ENCODE measurements around the gene MYO9A.
"Not testable (repeated sequence)": the region's sequence is repeated elsewhere in the genome, so short reads cannot be mapped to it uniquely, and the experiment has no call there.

Gene MYO9A

DNA sequence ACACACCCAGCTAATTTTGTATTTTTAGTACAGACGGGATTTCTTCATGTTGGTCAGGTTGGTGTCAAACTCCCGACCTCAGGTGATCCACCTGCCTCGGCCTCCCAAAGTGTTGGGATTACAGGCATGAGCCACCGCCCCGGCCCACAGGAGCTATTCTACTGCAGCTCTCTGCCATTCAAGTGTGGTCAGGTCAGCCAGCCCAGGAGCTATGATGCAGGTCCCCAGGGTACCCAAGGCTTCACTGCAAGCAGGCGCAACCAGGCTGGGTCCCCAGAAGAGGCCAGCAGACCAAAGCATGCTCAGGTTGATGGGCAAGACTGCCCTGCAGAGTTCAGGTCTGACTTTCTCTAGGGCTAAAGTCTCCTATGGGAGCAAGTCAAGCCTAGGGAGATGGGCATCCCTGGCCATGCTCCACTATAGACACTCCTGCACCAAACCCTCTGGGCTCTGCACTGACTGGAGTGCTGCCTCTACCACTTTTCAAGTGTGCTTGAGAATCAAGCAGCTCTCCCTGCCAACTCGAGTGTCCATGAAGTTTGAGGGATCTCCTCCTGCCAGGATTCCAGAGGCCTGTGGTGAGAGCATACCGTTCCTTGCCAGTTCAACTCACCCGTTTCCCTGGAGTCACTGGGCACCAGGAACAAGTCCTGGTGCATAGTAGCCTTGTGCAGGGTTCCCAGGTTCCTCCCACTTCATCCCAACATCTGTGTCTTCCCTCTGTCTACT, 30.9 kb downstream of the MYO9A start:
- no peak for DNase-seq

DNA sequence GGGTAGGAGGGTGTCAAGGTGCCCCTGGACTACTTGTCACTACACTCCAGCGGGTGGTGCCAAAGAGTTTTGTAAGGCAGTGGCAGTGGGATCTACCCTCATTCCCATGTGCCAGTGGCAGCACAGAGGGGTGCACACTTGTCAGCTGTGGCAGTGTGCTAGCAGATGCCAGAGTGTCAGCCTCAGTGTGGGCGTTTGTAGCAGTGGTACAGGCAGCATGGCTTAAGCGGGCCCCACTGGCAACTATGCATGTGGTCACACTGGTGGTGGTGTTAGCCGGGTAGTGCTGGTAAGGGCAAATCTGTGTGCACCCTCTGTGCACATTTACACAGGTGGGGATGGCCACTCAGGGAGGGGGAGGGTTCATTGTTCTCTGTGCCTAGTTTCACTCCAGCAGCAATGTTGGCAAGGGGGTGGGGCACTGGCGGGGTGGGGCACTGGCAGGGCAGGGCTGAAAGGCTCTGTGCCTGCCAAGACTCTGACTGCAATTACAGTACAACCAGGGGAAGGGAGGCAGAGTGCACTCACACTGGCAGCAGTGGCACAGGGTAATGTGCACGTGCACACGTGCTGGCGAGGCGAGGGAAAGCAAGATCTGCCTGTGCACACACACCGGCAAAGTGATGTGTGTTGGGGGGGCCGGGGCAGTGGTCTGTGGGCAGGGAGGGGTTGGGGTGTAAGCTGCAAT, 31.8 kb downstream of the MYO9A start:
- no peak for DNase-seq

DNA sequence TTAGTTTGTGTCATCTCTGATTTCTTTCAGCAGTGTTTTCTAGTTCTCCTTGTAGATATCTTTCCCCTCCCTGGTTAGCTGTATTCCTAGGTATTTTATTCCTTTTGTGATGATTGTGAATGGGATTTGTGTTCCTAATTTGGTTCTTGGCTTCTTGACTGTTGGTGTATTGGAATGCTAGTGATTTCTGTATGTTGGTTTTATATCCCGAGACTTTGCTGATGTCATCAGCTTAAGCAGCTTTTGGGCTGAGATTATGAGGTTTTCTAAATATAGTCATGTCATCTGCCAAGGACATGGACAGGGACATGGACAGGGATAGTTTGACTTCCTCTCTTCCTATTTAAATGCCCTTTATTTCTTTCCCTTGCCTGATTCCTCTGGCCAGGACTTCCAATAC, 35.8 kb downstream of the MYO9A start:
- DNase-seq = no peak

DNA sequence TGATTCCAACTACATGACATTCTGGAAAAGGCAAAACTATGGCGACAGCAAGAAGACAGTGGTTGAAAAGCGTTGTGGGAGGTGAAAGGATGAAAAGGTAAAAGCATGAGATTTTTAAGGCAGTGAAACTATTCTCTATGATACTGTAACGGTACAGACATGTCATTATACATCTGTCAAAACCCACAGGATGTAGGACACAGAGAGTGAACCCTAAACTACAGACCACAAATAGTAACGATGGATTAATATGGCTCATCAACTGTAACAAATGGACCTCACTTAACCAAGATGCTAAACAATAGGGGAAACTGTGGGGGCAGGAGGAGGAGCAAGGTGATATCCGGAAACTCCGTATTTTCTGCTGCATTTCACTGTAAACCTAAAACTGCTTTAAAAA, 39.1 kb downstream of the MYO9A start:
- no peak for DNase-seq

DNA sequence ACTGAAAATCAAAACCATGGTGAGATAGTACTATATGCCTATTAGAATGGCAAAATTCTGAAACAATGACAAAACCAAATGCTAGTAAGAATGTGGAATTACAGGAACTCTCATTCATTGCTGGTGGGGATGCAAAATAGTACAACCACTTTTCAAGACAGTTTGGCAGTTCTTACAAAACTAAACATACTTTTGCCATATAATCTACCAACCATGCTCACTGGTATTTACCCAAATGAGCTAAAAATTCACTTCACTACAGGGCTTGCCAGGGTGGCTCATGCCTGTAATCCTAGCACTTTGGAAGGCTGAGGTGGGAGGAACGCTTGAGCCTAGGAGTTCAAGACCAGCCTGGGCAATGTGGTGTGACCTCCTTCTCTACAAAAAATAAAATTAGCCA, 40.0 kb downstream of the MYO9A start:
- DNase-seq = no peak

DNA sequence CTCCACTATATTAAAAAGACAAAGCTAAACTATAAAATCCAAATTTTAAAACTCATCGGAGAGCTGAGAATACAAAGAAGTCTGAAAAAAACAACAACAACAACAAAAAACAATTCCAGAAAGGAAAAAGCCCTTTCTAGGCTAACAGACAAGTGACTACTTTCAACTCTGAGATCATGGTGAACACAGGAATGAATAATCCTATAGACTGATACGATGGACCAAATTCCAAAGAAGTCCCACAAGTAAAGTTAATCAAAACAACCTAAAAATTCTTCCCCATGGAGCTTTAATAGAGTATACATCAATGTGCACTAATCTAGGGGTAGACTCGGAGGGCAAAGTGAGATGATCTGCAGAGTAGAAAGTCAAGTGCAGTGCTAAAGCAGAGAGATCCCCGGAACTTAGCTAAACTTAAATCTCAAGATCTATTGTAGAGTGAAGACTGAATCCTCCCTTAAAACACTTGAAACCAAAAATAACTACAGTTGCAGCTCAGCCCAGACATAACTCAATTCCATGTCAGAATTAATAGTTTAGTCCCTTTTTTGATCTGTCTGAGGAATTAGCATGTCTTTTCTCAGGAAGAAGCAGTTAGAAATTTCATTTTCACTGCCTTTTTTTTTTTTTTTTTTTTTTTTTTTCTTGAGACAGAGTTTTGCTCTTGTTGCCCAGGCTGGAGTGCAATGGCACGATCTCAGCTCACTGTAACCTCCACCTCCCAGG, 43.5 kb downstream of the MYO9A start:
- DNase-seq = no peak

DNA sequence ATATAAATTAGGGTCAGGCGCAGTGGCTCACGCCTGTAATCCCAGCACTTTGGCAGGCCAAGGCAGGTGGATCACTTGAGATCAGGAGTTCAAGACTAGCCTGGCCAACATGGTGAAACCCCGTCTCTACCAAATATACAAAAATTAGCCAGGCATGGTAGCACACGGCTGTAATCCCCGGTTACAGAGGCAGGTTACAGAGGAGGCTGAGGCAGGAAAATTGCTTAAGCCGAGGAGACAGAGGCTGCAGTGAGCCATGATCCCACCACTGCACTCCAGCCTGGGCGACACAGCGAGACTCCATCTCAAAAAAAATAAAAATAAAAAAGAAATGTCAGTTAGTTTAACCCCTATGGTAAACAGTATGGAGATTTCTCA, 46.5 kb downstream of the MYO9A start:
- DNase-seq = not testable (repeated sequence)

DNA sequence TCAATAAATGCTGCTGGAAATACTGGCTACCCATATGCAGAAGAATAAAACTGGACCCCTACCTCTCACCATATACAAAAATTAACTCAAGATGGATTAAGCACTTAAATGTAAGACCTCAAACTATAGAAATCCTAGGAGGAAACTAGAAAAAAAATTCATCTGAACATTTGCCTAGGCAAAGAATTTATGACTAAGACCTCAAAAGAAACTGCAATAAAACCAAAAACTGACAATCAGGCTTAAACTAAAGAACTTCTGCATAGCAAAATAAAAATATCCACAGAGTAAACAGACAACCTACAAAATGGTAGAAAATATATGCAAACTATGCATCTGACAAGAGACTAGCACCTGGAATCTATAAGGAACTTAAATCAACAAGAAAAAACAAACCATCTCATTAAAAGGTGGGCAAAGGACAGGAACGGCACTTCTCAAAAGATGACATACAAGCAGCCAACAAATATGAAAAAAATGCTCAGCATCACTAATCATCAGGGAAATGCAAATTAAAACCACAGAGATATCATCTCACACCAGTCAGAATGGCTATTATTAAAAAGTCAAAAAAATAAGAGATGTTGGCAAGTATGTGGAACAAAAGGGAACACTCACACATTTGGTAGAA, 47.0 kb downstream of the MYO9A start:
- DNase-seq = no peak

DNA sequence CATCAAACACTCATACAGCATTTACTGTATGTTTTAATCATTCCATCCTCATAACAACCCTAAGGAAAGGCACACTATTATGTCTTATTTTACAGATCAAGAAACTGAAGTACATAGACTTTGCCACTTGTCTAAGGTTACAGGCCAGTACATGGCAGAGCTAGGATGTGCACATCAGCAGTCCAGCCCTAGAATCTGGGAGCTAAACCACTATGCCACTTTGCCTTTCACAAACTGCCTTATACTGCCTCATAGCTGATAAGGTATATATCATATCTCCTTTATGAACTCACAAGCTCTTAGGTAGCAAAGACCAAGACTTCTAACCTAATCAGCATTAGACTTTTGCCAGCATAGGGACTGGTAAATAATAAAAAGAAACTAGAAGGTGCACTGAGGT, 49.1 kb downstream of the MYO9A start:
- DNase-seq = no peak

DNA sequence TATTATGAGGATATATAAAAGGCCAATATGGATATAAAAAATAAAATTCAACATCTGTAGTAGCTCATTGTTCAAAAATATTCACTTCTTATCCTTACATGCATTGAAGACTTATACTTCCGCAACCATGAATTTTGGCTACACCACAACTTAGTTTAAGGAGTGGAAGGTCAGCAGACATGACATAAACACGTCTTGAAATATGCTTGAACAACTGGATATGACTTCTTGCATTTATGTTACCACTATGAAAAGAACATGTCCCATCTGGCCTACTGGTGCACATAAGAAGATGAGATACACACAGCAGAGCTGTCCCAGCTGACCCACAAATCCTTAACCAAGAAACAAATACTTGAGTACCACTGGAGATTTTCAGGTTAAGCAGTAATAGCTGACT, 52.1 kb downstream of the MYO9A start:
- no peak for DNase-seq

DNA sequence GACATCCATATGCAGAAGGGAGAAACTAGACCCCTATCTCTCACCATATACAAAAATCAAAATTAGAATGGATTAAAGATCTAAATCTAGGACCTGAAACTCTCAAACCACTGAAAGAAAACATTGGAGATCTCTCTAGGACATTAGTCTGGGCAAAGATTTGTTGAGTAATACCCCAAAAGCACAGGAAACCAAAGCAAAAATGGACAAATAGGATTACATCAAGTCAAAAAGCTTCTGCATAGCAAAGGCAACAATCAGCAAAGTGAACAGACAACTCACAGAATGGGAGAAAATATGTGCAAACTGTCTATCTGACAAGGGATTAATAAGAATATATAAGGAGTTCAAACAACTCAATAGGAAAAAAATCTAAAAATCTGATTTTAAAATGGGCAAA, 54.8 kb downstream of the MYO9A start:
- no peak for DNase-seq

DNA sequence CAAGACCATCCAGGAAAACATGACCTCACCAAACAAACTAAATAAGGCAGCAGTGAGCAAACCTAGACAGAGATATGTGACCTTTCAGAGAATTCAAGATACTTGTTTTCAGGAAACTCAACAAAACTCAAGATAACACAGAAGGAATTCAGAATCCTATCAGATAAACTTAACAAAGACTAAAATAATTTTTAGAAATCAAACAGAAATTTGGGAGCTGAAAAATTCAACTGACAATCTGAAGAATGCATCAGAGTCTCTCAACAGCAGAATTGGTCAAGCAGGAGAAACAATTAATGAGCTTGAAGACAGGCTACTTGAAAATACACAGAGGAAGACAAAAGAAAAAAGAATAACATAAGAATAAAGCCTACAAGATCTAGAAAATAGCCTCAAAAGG, 55.6 kb downstream of the MYO9A start:
- DNase-seq = no peak

DNA sequence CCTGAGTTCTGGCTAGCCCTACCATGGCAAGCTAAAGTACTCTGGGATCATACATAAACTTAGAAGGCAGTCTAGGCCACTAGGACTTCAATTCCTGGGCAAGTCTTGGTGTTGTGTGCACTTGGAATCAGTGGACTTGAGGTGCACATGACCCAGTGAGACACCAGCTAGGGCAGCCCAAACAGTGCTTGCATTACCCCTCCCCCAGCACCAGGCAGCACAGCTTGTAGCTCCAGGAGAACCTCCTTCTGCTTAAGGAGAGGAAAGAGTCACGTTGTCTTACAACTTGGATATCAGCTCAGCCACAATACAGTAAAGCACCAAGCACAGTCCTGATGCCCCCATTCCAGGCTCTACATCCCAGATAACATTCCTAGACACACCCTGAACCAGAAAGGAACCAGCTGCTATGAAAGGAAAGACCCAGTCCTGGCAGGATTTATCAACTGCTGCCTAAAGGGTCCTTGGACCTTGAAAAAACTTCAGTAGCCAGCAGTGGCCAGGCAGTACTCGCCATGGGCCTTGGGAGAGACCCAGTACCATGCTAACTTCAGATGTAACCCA, 57.2 kb downstream of the MYO9A start:
- DNase-seq = no peak

DNA sequence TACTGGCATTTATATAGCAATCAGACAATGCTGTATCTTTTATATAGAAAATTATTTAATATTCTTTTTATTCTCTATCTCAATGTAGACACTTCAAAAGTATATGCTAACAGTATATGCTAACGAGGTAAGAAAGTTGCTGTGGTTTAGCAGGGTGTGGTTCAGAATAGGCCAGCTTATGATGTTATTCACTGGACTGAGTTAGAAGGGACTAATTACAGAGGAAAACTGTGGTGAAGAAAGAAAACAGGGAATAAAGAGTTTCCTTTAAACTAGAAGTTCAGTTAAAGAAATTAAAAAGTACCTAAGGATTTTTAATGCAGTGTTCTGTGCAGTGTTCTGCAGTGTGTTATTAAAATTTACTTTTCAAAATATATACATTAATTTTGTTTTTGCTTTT, 59.4 kb downstream of the MYO9A start:
- DNase-seq = no peak

DNA sequence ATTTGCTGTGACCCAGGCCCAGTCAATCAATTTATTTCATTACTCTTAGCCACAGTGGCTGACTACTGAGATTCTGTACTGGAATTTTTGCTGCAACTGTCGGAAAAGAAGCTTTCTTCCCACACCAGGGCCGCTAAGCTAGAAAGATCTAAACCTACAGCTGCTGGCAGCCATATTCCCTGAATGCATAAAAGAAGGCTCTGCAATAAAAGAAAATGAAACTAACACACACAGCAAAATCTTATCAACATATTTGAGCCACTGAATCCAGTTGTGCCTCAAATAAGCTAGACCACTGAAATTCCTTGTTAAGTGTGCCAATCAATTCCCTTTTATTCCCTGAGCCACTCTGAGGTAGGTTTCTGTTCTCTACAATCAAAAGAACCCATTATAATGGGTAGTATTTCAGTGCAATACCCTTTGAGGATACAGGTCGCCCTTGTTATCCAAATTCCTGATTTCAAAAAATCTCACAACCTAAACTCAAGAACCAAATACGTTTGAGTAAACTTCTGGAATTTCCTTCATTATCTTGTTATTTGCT, 60.3 kb downstream of the MYO9A start:
- DNase-seq = no peak

DNA sequence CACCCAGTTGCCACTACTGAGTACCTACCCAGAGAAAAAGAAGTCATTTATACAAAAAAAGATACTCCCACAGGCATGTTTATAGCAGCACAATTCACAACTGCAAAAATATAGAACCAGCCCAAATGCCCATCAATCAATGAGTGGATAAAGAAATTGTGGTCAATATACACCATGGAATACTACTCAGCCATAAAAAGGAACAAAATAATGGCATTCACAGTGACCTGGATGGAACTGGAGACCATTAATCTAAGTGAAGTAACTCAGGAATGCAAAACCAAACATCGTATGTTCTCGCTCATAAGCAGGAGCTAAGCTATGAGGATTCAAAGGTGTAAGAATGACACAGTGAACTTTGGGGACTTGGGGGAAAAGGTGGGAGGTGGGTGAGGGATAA, 61.7 kb downstream of the MYO9A start:
- DNase-seq = not testable (repeated sequence)

DNA sequence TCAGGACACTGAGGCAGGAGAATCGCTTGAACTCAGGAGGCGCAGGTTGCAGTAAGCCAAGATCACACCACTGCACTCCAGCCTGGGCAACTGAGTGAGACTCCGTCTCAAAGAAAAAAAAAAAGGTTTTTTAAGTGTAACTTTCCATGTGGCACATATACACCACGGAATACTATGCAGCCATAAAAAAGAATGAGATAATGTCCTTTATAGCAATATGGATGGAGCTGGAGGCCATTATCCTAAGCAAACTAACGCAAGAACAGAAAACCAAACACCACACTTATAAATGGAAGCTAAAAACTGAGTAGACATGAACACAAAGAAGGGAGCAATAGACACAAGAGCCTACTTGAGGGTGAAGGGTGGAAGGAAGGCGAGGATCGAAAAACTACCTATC, 64.7 kb downstream of the MYO9A start:
- DNase-seq = not testable (repeated sequence)

DNA sequence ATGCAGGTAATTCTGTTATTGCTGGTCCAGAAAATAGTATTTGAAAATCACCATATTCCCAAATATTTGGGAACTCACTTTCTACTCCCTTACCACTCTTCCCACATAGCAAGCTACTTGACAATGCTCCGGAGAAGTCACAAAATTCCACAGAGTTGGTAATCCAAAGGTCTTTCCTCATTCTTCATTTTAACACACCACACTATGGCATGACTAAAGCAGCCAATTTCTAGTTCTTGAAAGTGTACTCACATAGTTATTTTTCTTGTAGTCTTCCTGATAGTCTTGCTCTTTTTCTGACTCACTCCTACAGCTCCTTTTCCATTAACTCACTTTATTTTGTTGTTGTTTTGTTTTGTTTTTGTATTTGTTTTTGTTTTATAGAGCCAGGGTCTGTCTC, 67.2 kb downstream of the MYO9A start:
- DNase-seq = no peak

DNA sequence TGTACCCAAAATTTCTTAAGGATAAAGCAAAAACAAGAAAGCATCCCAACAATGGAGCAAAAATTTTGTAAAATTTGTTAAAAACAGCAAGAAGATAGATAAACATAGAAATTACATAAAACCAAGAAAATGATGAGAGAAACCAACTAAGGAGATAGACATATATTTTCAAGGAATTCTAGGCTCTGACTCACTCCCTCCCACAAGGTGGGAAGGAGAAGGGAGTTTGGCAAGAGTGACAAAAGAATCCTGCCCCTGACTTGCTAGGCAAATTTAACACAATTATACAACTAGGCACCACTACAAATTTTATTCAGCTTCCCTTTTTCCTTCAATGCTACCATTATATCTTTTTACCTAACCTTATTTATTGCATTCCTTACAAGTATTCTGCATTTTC, 70.9 kb downstream of the MYO9A start:
- DNase-seq = no peak

DNA sequence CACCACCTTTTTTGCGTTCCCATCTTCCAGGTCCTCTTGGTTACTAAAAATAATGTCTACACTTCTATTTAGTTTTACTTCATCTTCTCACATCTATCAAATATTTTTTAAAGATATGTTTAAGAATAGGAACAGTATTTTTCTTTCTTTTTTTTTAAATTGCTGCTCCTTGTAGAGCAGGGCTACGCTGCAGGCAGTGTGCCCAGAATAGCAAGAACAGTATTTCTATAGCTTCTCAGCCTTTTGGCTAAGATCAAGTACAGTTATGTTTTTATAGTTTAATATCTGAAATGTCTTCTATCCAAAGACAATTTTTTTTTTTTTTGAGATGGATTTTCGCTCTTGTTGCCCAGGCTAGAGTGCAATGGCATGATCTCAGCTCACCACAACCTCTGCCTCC, 73.0 kb downstream of the MYO9A start:
- no peak for DNase-seq

DNA sequence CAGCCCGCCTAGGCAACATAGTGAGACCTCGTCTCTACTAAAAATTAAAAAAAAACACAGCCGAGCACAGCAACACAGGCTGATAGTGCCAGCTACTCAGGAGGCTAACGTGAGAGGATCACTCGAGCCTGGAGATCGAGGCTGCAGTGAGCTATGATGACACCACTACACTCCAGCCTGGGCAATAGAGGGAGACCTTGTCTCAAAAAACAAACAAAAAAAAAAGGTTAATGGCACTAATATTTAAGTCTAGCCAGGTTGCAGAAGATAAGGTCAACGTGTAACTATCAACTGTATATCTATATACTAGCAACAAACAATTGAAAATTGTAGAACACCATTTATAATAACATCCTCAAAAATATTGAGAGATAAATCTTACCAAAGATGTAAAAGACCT, 75.1 kb downstream of the MYO9A start:
- DNase-seq = no peak

DNA sequence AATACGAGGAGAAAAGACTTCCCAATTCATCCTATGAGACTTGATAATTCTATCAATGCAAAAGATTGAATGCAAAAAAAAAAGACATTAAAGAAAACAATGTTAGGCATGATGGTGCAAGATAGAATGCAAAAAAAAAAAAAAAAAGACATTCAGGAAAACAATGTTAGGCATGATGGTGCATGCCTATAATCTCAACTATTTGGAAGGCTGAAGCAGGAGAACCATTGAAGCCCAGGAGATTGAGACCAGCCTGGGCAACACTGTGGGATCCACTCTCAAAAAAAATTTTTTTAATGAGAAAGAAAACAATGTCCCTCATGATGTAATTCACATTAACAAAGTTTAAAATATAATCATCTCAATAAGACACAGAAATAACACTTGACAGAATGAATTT, 75.9 kb downstream of the MYO9A start:
- no peak for DNase-seq

DNA sequence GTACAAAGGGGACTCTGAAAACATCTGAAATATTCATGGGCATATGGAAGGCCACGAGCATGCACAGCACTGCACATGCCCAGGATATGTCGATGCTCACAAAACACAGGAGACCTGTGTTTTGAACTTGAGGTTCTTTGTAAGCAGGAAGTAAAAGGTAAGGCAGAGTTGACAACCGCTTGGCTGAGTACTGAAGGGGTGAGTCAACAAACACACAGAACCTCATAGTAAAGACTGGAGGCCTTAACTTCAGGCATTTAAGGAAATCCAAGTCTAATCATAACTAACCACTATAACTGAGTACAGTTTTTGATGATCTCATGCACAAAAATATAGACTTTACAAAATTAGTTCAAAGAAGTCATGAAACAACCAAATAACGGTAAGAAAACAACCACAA, 80.6 kb downstream of the MYO9A start:
- no peak for DNase-seq
